GM19397 (cell line): ENCODE results near the gene SSRP1.

ENCODE experiments used
- ATAC-seq: cut with Tn5 transposase; IDR thresholded peaks from one replicate; pipeline ENCODE4 v1.9.1; 2021; ENCODE audit warnings: mild to moderate bottlenecking, moderate library complexity; ENCODE audit not compliant: unreplicated experiment

SSRP1 gene

GRCh38 chr11:57318178-57318577 is 17.5 kb downstream of the SSRP1 start:
- ATAC-seq: no peak

GRCh38 chr11:57316017-57316416 is 19.7 kb downstream of the SSRP1 start:
- no peak for ATAC-seq

- no peak for ATAC-seq
Measured at GRCh38 chr11:57315491-57315890, 20.2 kb downstream of the SSRP1 start.

- no peak for ATAC-seq
Measured at GRCh38 chr11:57314221-57314973, 21.3 kb downstream of the SSRP1 start.

GRCh38 chr11:57313788-57314135 is 21.9 kb downstream of the SSRP1 start:
- no peak for ATAC-seq

GRCh38 chr11:57313071-57313787 is 22.5 kb downstream of the SSRP1 start:
- no peak for ATAC-seq

GRCh38 chr11:57312511-57313021 is 23.1 kb downstream of the SSRP1 start:
- no peak for ATAC-seq

- ATAC-seq: peak; percentile 97
Measured at GRCh38 chr11:57311109-57311936, 24.4 kb downstream of the SSRP1 start.

- ATAC-seq: no peak
Measured at GRCh38 chr11:57310630-57311086, 25.0 kb downstream of the SSRP1 start.

GRCh38 chr11:57310091-57310490 is 25.6 kb downstream of the SSRP1 start:
- no peak for ATAC-seq

GRCh38 chr11:57309106-57310059 is 26.3 kb downstream of the SSRP1 start:
- ATAC-seq: no peak

GRCh38 chr11:57308426-57309060 is 27.1 kb downstream of the SSRP1 start:
- no peak for ATAC-seq

- no peak for ATAC-seq
Measured at GRCh38 chr11:57307666-57308270, 27.9 kb downstream of the SSRP1 start.

- ATAC-seq: no peak
Measured at GRCh38 chr11:57306940-57307565, 28.6 kb downstream of the SSRP1 start.

- no peak for ATAC-seq
Measured at GRCh38 chr11:57306161-57306876, 29.4 kb downstream of the SSRP1 start.

GRCh38 chr11:57305523-57305922 is 30.2 kb downstream of the SSRP1 start:
- ATAC-seq: no peak

GRCh38 chr11:57303990-57304579 is 31.6 kb downstream of the SSRP1 start:
- no peak for ATAC-seq
